Measurements from ENCODE around the gene HIPK2. TPM values are rescaled to one million over a fixed set of nuclear protein-coding genes. Genes with fewer than 3 reads are reported as not detected.

HIPK2 gene
- total and polyA plus RNA-seq, 8 donors, result 3.4 to 103 (median 38.6) TPM

DNA sequence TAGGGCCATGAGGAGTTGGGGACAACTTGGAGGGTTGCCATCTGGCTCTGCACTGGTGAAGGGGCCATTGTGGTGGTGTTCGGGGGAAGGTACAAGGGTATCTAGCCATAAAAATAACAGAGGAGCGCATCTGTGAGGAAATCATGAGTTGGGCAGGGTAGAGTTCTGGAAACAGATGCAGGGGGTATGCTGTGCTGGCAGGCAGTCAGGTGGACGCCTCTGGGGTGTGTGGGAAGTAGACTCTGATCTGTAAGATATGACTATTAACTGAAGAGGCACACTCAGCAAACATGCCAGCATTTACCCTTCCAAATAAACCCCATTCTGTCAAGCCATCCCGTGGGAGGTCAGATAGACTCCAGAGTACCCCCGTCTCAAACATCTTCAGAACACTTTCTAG lies 174.5 kb downstream of the HIPK2 start:
- H3K4me3 ChIP-seq, result no peak overlapping the region
- no peaks in the 10 kb centered on the region for H3K9me3 ChIP-seq
- H3K27ac ChIP-seq, result no peak overlapping the region
- H3K36me3 ChIP-seq, result peaks cover 58 to 99% (median 97%) of the 10 kb centered on the region in 4 donors
- WGBS, 5 donors, result 66 to 83% (median 79%) methylated on average over 5 of the region's 5 CpGs
- intact Hi-C loops (cut with DNase I; ENCODE audit: low total_unique reads), result no loop called here
- no peaks in the 10 kb centered on the region for H3K27me3 ChIP-seq
- TF ChIP-seq EP300 (IDR thresholded peaks at IDR 0.05) (no peak), POLR2AphosphoS5 (IDR thresholded peaks at IDR 0.05) (no peak), POLR2A (IDR thresholded peaks at IDR 0.05) (no peak)
- TF ChIP-seq, protein P1, sequence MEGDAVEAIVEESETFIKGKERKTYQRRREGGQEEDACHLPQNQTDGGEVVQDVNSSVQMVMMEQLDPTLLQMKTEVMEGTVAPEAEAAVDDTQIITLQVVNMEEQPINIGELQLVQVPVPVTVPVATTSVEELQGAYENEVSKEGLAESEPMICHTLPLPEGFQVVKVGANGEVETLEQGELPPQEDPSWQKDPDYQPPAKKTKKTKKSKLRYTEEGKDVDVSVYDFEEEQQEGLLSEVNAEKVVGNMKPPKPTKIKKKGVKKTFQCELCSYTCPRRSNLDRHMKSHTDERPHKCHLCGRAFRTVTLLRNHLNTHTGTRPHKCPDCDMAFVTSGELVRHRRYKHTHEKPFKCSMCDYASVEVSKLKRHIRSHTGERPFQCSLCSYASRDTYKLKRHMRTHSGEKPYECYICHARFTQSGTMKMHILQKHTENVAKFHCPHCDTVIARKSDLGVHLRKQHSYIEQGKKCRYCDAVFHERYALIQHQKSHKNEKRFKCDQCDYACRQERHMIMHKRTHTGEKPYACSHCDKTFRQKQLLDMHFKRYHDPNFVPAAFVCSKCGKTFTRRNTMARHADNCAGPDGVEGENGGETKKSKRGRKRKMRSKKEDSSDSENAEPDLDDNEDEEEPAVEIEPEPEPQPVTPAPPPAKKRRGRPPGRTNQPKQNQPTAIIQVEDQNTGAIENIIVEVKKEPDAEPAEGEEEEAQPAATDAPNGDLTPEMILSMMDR (IDR thresholded peaks at IDR 0.05), result no peak
- peaks cover 0 to 8% (median 2%) of the 10 kb centered on the region in 4 donors for H3K4me1 ChIP-seq
- DNase-seq, result no peak

DNA sequence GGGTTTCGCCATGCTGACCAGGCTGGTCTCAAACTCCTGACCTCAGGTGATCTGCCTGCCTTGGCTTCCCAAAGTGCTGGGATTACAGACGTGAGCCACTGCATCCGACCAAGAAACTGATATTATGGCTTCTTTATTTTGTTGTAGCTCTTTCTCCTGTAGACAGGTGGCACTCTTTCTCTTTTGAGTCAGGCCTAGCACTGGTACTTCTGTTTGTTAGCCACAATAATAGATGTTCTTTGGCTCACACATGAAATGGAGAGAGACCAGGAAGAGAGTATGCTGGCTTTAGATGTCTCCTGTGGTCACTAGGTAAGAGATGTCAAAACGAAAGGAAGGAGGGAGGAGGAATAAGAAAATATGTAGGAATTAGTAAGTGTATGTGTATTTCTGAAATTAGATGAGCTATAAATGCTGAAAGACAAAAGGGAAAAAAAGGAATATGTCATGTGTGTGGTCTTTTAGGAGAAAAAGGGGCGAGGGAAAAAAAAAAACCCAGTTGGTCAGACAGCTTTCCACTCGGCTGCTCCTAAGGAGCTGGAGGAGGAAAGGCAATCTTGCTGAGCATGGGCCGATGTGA lies 175.6 kb downstream of the HIPK2 start:
- WGBS, 5 donors, result 67 to 72% (median 69%) methylated on average over 7 of the region's 7 CpGs
- Histone ChIP-seq H3K36me3 (peaks cover 66 to 100% (median 98%) of the 10 kb centered on the region in 4 donors), H3K4me1 (peaks cover 0 to 8% (median 2%) of the 10 kb centered on the region in 4 donors), H3K4me3 (no peak overlapping the region), H3K27ac (no peak overlapping the region), H3K27me3 (no peaks in the 10 kb centered on the region), H3K9me3 (no peaks in the 10 kb centered on the region)
- DNase-seq, result peak in 1 of 2 donors; percentile 56
- no peak for TF ChIP-seq POLR2AphosphoS5 (IDR thresholded peaks at IDR 0.05)
- TF ChIP-seq, protein P1 (IDR thresholded peaks at IDR 0.05), result peak in 5 of 7 experiments; percentile 18 to 40 (median 23)
- intact Hi-C loops (cut with DNase I; ENCODE audit: low total_unique reads), result no loop called here

DNA sequence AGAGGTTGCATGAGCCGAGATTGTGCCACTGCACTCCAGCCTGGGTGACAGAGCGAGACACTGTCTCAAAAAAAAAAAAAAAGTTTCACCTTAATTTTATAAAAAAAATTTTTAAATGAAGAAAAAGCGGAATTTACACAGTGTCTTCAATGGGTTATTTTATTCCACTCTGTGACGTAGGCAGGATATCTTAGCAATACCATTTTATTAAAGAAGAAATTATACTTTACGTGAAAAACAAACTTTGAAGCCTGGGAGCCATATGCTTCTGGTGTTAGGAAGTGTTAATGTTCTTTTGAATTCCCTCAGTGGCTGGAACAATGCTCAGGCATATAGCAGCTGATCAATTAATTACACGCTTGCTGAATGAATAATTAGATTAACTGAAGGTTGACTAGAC lies 176.6 kb downstream of the HIPK2 start:
- WGBS, 5 donors, result 98 to 99% (median 99%) methylated on average over 6 of the region's 6 CpGs
- H3K27me3 ChIP-seq, result no peaks in the 10 kb centered on the region
- H3K9me3 ChIP-seq, result no peaks in the 10 kb centered on the region
- H3K27ac ChIP-seq, result no peak overlapping the region
- H3K36me3 ChIP-seq, result peaks cover 76 to 100% (median 98%) of the 10 kb centered on the region in 4 donors
- intact Hi-C loops (cut with DNase I; ENCODE audit: low total_unique reads), result no loop called here
- TF ChIP-seq POLR2AphosphoS5 (IDR thresholded peaks at IDR 0.05) (no peak), POLR2A (IDR thresholded peaks at IDR 0.05) (no peak), EP300 (IDR thresholded peaks at IDR 0.05) (no peak)
- TF ChIP-seq, protein P1 (IDR thresholded peaks at IDR 0.05), result no peak
- DNase-seq, result no peak
- no peak overlapping the region for H3K4me3 ChIP-seq
- H3K4me1 ChIP-seq, result peaks cover 0 to 8% (median 2%) of the 10 kb centered on the region in 4 donors

DNA sequence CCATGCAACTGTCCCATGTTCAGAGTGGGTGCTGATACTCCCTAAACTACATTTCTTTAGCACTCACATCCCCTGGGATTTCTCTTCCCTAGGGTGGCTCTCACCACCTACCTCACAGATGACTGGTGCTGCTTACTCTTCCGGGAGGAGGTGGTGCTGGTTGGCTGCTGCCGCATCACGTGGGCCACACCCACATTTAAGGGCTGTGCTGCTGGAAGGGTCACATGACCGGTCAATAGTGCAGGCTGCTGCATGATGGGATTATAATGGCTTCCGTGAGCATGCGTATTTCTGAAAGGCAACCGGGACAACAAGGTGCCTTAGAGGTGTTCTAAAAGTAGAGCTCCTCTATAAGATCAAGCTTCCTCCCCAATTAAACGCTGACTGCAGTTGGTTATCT lies 177.5 kb downstream of the HIPK2 start:
- no peak for DNase-seq
- Histone ChIP-seq H3K4me3 (no peak overlapping the region), H3K27ac (no peak overlapping the region), H3K9me3 (no peaks in the 10 kb centered on the region), H3K27me3 (no peaks in the 10 kb centered on the region), H3K4me1 (peaks cover 0 to 8% (median 2%) of the 10 kb centered on the region in 4 donors), H3K36me3 (peaks cover 85 to 100% (median 100%) of the 10 kb centered on the region in 4 donors)
- TF ChIP-seq, protein P1 (IDR thresholded peaks at IDR 0.05), result no peak
- TF ChIP-seq POLR2A (IDR thresholded peaks at IDR 0.05) (no peak), POLR2AphosphoS5 (IDR thresholded peaks at IDR 0.05) (no peak), EP300 (IDR thresholded peaks at IDR 0.05) (no peak)
- WGBS, 5 donors, result 92 to 97% (median 93%) methylated on average over 3 to 8 of the region's 8 CpGs
- intact Hi-C loops (cut with DNase I; ENCODE audit: low total_unique reads), result no loop called here

All from stomach (tissue), 9 donors.